ENCODE results near the gene B3GALNT1.

Gene B3GALNT1

GRCh38 chr3:161108840-161109239 lies 3.7 kb upstream of the B3GALNT1 start:
- no peak for DNase-seq (ENCODE audit: extremely low read depth, insufficient read length)
- Histone ChIP-seq H3K4me3 (replicated peaks; ENCODE audit: low read depth, low read length) (no peak overlapping the region), H3K36me3 (ENCODE audit: control insufficient read depth, insufficient read depth, low read length) (no peaks in the 10 kb centered on the region), H3K27me3 (replicated peaks; ENCODE audit: control insufficient read depth, insufficient read depth, low read length) (no peaks in the 10 kb centered on the region; the same call in 1 of the 2 replicates)
- no peak for TF ChIP-seq CTCF (IDR thresholded peaks at IDR 0.05; ENCODE audit: insufficient read depth, low read length, poor library complexity, severe bottlenecking)

GRCh38 chr3:161107311-161107710 lies 2.2 kb upstream of the B3GALNT1 start:
- no peak for TF ChIP-seq CTCF (IDR thresholded peaks at IDR 0.05; ENCODE audit: insufficient read depth, low read length, poor library complexity, severe bottlenecking)
- H3K36me3 ChIP-seq (ENCODE audit: control insufficient read depth, insufficient read depth, low read length), result no peaks in the 10 kb centered on the region
- DNase-seq (ENCODE audit: extremely low read depth, insufficient read length), result no peak
- no peaks in the 10 kb centered on the region; the same call in 1 of the 2 replicates for H3K27me3 ChIP-seq (replicated peaks; ENCODE audit: control insufficient read depth, insufficient read depth, low read length)
- no peak overlapping the region for H3K4me3 ChIP-seq (replicated peaks; ENCODE audit: low read depth, low read length)

GRCh38 chr3:161103776-161104385 lies 1.3 kb downstream of the B3GALNT1 start:
- H3K36me3 ChIP-seq (ENCODE audit: control insufficient read depth, insufficient read depth, low read length), result no peaks in the 10 kb centered on the region
- no peak for DNase-seq (ENCODE audit: extremely low read depth, insufficient read length)
- no peak for TF ChIP-seq CTCF (IDR thresholded peaks at IDR 0.05; ENCODE audit: insufficient read depth, low read length, poor library complexity, severe bottlenecking)
- no peak overlapping the region for H3K4me3 ChIP-seq (replicated peaks; ENCODE audit: low read depth, low read length)
- no peaks in the 10 kb centered on the region; the same call in 1 of the 2 replicates for H3K27me3 ChIP-seq (replicated peaks; ENCODE audit: control insufficient read depth, insufficient read depth, low read length)

GRCh38 chr3:161101609-161102008 lies 3.5 kb downstream of the B3GALNT1 start:
- no peak overlapping the region for H3K4me3 ChIP-seq (replicated peaks; ENCODE audit: low read depth, low read length)
- TF ChIP-seq CTCF (IDR thresholded peaks at IDR 0.05; ENCODE audit: insufficient read depth, low read length, poor library complexity, severe bottlenecking), result no peak
- H3K36me3 ChIP-seq (ENCODE audit: control insufficient read depth, insufficient read depth, low read length), result no peaks in the 10 kb centered on the region
- DNase-seq (ENCODE audit: extremely low read depth, insufficient read length), result no peak
- H3K27me3 ChIP-seq (replicated peaks; ENCODE audit: control insufficient read depth, insufficient read depth, low read length), result no peaks in the 10 kb centered on the region; the same call in 1 of the 2 replicates

- no peaks in the 10 kb centered on the region for H3K36me3 ChIP-seq (ENCODE audit: control insufficient read depth, insufficient read depth, low read length)
- TF ChIP-seq CTCF (IDR thresholded peaks at IDR 0.05; ENCODE audit: insufficient read depth, low read length, poor library complexity, severe bottlenecking), result no peak
- DNase-seq (ENCODE audit: extremely low read depth, insufficient read length), result no peak
- H3K27me3 ChIP-seq (replicated peaks; ENCODE audit: control insufficient read depth, insufficient read depth, low read length), result no peaks in the 10 kb centered on the region; the same call in 1 of the 2 replicates
- H3K4me3 ChIP-seq (replicated peaks; ENCODE audit: low read depth, low read length), result no peak overlapping the region
These were observed 4.2 kb downstream of the B3GALNT1 start for GRCh38 chr3:161100994-161101393.
